ENCODE data around the gene IRS1. TPM values are rescaled to one million over a fixed set of nuclear protein-coding genes. Genes with fewer than 3 reads are reported as not detected.

IRS1 gene
- total and polyA plus RNA-seq, 2 experiments from 2014 or later = 4.1 to 40.4 TPM

DNA sequence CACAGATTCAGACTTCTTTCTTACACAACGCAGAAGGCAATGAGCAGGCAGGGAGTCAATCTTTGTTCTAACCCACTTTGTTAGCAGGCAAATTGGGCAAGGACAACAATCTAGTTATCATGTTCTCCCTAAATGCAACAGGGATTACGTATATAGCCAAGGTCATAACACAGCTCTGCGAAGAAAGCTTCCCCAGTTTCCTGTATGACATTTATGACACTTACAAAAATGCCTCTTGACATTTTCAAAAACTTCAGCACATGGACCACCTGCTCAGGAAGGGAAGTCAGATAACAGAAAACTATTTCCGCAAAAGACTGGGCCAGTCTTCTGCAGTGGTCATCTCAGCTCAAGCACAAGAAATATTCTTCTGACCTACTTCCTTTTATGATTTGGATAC lies 106.1 kb downstream of the IRS1 start:
- Histone ChIP-seq H3K27me3 (no peaks in the 10 kb centered on the region), H3K4me3 (no peak overlapping the region), H3K4me1 (ENCODE audit: low read depth) (peaks cover 34% of the 10 kb centered on the region), H3K9me3 (ENCODE audit: low read depth) (no peaks in the 10 kb centered on the region), H3K36me3 (no peaks in the 10 kb centered on the region), H3K27ac (no peak overlapping the region)
- TF ChIP-seq, protein P1, sequence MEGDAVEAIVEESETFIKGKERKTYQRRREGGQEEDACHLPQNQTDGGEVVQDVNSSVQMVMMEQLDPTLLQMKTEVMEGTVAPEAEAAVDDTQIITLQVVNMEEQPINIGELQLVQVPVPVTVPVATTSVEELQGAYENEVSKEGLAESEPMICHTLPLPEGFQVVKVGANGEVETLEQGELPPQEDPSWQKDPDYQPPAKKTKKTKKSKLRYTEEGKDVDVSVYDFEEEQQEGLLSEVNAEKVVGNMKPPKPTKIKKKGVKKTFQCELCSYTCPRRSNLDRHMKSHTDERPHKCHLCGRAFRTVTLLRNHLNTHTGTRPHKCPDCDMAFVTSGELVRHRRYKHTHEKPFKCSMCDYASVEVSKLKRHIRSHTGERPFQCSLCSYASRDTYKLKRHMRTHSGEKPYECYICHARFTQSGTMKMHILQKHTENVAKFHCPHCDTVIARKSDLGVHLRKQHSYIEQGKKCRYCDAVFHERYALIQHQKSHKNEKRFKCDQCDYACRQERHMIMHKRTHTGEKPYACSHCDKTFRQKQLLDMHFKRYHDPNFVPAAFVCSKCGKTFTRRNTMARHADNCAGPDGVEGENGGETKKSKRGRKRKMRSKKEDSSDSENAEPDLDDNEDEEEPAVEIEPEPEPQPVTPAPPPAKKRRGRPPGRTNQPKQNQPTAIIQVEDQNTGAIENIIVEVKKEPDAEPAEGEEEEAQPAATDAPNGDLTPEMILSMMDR (IDR thresholded peaks at IDR 0.05; ENCODE audit: low read depth, low read length) = no peak
- peak in 1 of 2 donors; percentile 65 for DNase-seq (ENCODE audit: low read depth in 1 of 2, low spot score in 1 of 2)

DNA sequence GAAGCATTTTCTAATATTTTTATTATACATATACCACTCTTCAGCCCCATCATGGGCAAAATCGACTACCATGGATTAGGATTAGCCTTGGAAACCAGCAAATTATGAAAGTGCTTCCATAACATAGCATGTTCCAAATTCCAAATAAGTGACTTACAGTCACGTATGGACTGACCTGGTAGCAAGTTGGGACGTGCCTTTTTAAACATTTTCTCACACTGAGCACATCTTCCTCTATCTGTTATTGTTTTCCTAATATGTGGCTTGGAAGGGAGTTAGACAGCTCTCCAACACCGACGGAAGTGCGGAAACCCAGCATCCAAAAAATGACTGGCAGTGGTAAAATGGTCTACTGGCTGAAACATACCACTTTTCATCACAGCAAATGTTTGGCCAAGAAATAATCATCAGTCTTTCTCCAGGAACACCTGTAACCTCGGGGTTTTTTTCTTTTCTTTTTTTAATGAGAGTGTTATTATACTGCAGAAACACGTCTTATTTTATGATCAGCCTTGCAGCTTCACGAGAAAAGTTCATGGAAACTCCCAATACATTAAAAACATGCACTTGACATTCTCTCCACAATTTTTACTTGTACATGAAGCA lies 107.0 kb downstream of the IRS1 start:
- DNase-seq (ENCODE audit: low read depth in 1 of 2, low spot score in 1 of 2) = no peak
- TF ChIP-seq, protein P1 (IDR thresholded peaks at IDR 0.05; ENCODE audit: low read depth, low read length) = no peak
- no peaks in the 10 kb centered on the region for H3K36me3 ChIP-seq
- no peaks in the 10 kb centered on the region for H3K9me3 ChIP-seq (ENCODE audit: low read depth)
- H3K4me1 ChIP-seq (ENCODE audit: low read depth) = peaks cover 34% of the 10 kb centered on the region
- no peak overlapping the region for H3K27ac ChIP-seq
- no peak overlapping the region for H3K4me3 ChIP-seq
- no peaks in the 10 kb centered on the region for H3K27me3 ChIP-seq

DNA sequence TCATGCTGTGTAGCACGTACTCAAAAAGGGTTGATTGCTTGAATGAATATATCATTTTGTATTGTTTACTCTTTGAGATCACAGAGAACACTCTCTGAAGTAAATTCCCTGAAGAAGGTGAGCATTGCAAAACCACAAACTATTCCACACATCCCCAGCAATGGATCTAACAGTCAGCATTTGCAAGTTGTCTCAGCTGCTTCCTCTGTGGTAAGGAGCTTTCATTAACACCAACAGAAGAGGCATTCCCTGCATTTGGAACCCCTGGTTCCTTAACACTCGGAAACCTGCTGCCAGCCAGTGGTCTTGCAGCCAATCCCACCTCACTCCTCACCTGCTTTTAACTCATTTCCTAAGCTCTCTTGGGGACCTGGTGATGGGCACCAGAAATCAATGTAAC lies 108.4 kb downstream of the IRS1 start:
- DNase-seq (ENCODE audit: low read depth in 1 of 2, low spot score in 1 of 2) = no peak
- H3K9me3 ChIP-seq (ENCODE audit: low read depth) = no peaks in the 10 kb centered on the region
- no peak overlapping the region for H3K4me3 ChIP-seq
- TF ChIP-seq, protein P1 (IDR thresholded peaks at IDR 0.05; ENCODE audit: low read depth, low read length) = no peak
- H3K27ac ChIP-seq = no peak overlapping the region
- H3K4me1 ChIP-seq (ENCODE audit: low read depth) = peaks cover 34% of the 10 kb centered on the region
- H3K36me3 ChIP-seq = no peaks in the 10 kb centered on the region
- H3K27me3 ChIP-seq = no peaks in the 10 kb centered on the region

DNA sequence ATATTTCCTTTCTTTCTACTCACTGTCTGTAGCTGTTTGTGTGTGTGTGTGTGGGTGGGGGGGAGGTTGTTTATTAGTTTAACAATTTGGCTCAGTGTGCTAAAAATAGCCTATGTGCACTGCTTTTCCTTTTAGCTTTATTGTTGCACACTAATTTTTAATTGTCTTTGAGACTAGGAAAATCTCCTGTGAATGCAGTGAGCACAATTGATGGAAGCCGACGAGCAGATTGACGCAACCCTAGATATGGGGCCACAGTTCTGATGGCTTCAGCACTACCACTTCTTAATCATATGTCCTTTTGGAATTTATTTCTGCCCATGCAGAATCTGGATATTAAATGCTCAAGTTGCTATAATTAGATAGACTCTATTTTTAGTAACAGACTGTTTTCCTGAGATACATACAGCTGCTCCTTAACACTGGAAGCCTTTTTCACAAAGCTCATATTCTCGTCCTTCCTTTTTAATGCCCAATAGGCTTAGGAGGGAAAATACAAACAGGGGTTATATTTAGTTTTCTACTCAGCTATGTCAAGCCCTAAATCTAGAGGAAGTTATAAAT lies 109.1 kb downstream of the IRS1 start:
- no peaks in the 10 kb centered on the region for H3K9me3 ChIP-seq (ENCODE audit: low read depth)
- no peak overlapping the region for H3K4me3 ChIP-seq
- no peak overlapping the region for H3K27ac ChIP-seq
- TF ChIP-seq, protein P1 (IDR thresholded peaks at IDR 0.05; ENCODE audit: low read depth, low read length) = no peak
- DNase-seq (ENCODE audit: low read depth in 1 of 2, low spot score in 1 of 2) = no peak
- peaks cover 34% of the 10 kb centered on the region for H3K4me1 ChIP-seq (ENCODE audit: low read depth)
- H3K27me3 ChIP-seq = no peaks in the 10 kb centered on the region
- no peaks in the 10 kb centered on the region for H3K36me3 ChIP-seq

DNA sequence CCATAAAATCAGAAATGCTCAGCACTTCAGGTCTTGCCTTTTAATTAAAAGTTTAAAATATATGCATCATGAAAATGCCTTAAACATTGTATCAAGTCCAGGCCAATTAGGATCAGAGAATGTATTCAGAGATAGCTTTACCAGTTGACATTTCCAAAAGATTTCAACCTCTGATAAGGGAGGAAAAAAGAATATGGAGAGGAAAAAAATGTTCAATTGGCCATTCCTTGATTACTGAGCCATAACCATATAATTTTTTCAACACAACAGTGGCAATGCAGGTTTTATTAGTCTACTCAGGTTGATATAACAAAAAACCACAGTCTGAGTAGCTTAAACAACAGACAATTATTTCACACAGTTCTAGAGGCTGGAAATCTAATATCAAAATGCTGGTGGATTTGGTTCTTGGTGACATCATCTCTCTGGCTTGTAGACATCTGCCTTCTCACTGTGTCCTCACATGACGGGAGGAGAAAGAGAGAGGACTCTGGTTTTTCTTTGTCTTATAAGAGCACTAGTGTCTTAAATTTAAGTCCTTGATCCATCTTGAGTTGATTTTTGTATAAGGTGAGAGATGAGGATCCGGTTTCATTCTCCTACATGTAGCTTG lies 111.9 kb downstream of the IRS1 start:
- no peak overlapping the region for H3K27ac ChIP-seq
- H3K27me3 ChIP-seq = no peaks in the 10 kb centered on the region
- no peaks in the 10 kb centered on the region for H3K9me3 ChIP-seq (ENCODE audit: low read depth)
- no peak overlapping the region for H3K4me3 ChIP-seq
- TF ChIP-seq, protein P1 (IDR thresholded peaks at IDR 0.05; ENCODE audit: low read depth, low read length) = no peak
- H3K36me3 ChIP-seq = no peaks in the 10 kb centered on the region
- H3K4me1 ChIP-seq (ENCODE audit: low read depth) = peaks cover 23% of the 10 kb centered on the region
- DNase-seq (ENCODE audit: low read depth in 1 of 2, low spot score in 1 of 2) = no peak

All from cardiac muscle cell (in vitro differentiated cells and primary cell).